T-helper 17 cell (primary cell): ENCODE data around the gene LTA4H. TPM values are rescaled to one million over a fixed set of nuclear protein-coding genes. Genes with fewer than 3 reads are reported as not detected.

Experiments
- ATAC-seq: fragments of 150-1000 bp; cut with Tn5 transposase; 2 replicates; pipeline ENCODE4 v1.10.0; 2021; ENCODE audit warnings: mild to moderate bottlenecking, moderate library complexity
- DNase-seq, 3 donors: peaks; one replicate each; pipeline versions ENCODE4 v3.0.0 to v3.0.0-alpha.2; 2020 to 2021
- H3K9me3 ChIP-seq: one replicate; pipeline ENCODE4 v1.7.0; 2013; ENCODE audit warnings: low read length, mild to moderate bottlenecking; ENCODE audit not compliant: control insufficient read depth, poor library complexity, severe bottlenecking
- H3K27ac Mint-ChIP-seq: one replicate; pipeline ENCODE4 v1.8.0; 2022; ENCODE audit warnings: mild to moderate bottlenecking, moderate library complexity, mixed read lengths
- H3K27me3 Mint-ChIP-seq: one replicate; pipeline ENCODE4 v1.8.0; 2022; ENCODE audit warnings: mixed read lengths
- H3K36me3 Mint-ChIP-seq: one replicate; pipeline ENCODE4 v1.8.0; 2022; ENCODE audit warnings: low read depth, mixed read lengths
- H3K4me1 Mint-ChIP-seq: one replicate; pipeline ENCODE4 v1.8.0; 2022; ENCODE audit warnings: mild to moderate bottlenecking, mixed read lengths
- H3K4me3 Mint-ChIP-seq: one replicate; pipeline ENCODE4 v1.8.0; 2022; ENCODE audit warnings: mild to moderate bottlenecking, moderate library complexity, mixed read lengths
- total RNA-seq, 4 donors: library from RNA in 2 of 4; stranded (reverse) in 2 of 4; gene quantifications; one replicate each; pipeline ENCODE4 v1.2.3 and lab custom pipeline; 2022 to 2026

Gene LTA4H
- total RNA-seq, 2 donors from 2014 or later: 44.5 to 60.5 TPM

GRCh38 chr12:96000858-96001257 is 34.5 kb downstream of the LTA4H start:
- no peak overlapping the region for H3K4me3 Mint-ChIP-seq
- ATAC-seq (no peak), DNase-seq (no peak)
- H3K27me3 Mint-ChIP-seq: no peaks in the 10 kb centered on the region
- H3K4me1 Mint-ChIP-seq: peaks cover 10% of the 10 kb centered on the region
- no peaks in the 10 kb centered on the region for H3K9me3 ChIP-seq
- peaks cover 17% of the 10 kb centered on the region for H3K36me3 Mint-ChIP-seq
- no peak overlapping the region for H3K27ac Mint-ChIP-seq

- DNase-seq (no peak), ATAC-seq (no peak)
- Mint-ChIP-seq H3K27me3 (no peaks in the 10 kb centered on the region), H3K27ac (peak overlapping the region; percentile 41), H3K36me3 (peaks cover 10% of the 10 kb centered on the region), H3K4me3 (no peak overlapping the region), H3K4me1 (peaks cover 10% of the 10 kb centered on the region)
- H3K9me3 ChIP-seq: no peaks in the 10 kb centered on the region
Measured at GRCh38 chr12:95999484-95999883, 35.9 kb downstream of the LTA4H start.

- ATAC-seq (peak; percentile 99), DNase-seq (peak in 1 of 3 donors; percentile 11)
- H3K9me3 ChIP-seq: no peaks in the 10 kb centered on the region
- no peak overlapping the region for H3K4me3 Mint-ChIP-seq
- no peaks in the 10 kb centered on the region for H3K27me3 Mint-ChIP-seq
- peak overlapping the region; percentile 90 for H3K27ac Mint-ChIP-seq
- peaks cover 10% of the 10 kb centered on the region for H3K4me1 Mint-ChIP-seq
- peaks cover 10% of the 10 kb centered on the region for H3K36me3 Mint-ChIP-seq
Measured at GRCh38 chr12:95998611-95999286, 36.6 kb downstream of the LTA4H start.

GRCh38 chr12:95997911-95998510 is 37.4 kb downstream of the LTA4H start:
- no peaks in the 10 kb centered on the region for H3K9me3 ChIP-seq
- Mint-ChIP-seq H3K4me1 (peaks cover 10% of the 10 kb centered on the region), H3K27me3 (peaks cover 4% of the 10 kb centered on the region), H3K27ac (peak overlapping the region; percentile 90), H3K4me3 (no peak overlapping the region), H3K36me3 (peaks cover 11% of the 10 kb centered on the region)
- no peak for ATAC-seq
- DNase-seq: no peak

GRCh38 chr12:95997276-95997675 is 38.1 kb downstream of the LTA4H start:
- Mint-ChIP-seq H3K27ac (no peak overlapping the region), H3K27me3 (peaks cover 6% of the 10 kb centered on the region), H3K4me3 (no peak overlapping the region), H3K36me3 (peaks cover 11% of the 10 kb centered on the region), H3K4me1 (peaks cover 13% of the 10 kb centered on the region)
- no peaks in the 10 kb centered on the region for H3K9me3 ChIP-seq
- no peak for DNase-seq
- ATAC-seq: no peak

GRCh38 chr12:95996034-95996658 is 39.2 kb downstream of the LTA4H start, which contains the start of gene HAL:
HAL (minus strand) TSS chr12:95996344; CDS start chr12:95995910, 434 bp downstream.
- no peak within 1 kb of the TSS for H3K4me3 Mint-ChIP-seq
- DNase-seq (no peak), ATAC-seq (no peak)
- H3K36me3 Mint-ChIP-seq: peaks cover 10% of the 10 kb centered on the region
- H3K27ac Mint-ChIP-seq: no peak within 1 kb of the TSS
- peaks cover 6% of the 10 kb centered on the region for H3K27me3 Mint-ChIP-seq
- no peaks in the 10 kb centered on the region for H3K9me3 ChIP-seq
- H3K4me1 Mint-ChIP-seq: peaks cover 13% of the 10 kb centered on the region

- no peaks in the 10 kb centered on the region for H3K9me3 ChIP-seq
- H3K27me3 Mint-ChIP-seq: peaks cover 6% of the 10 kb centered on the region
- no peak overlapping the region for H3K27ac Mint-ChIP-seq
- no peak for DNase-seq
- no peak overlapping the region for H3K4me3 Mint-ChIP-seq
- ATAC-seq: no peak
- peaks cover 6% of the 10 kb centered on the region for H3K36me3 Mint-ChIP-seq
- H3K4me1 Mint-ChIP-seq: peaks cover 13% of the 10 kb centered on the region
Measured at GRCh38 chr12:95995238-95996031, 40.0 kb downstream of the LTA4H start.

GRCh38 chr12:95994476-95994875 is 40.9 kb downstream of the LTA4H start:
- Mint-ChIP-seq H3K4me3 (no peak overlapping the region), H3K27ac (no peak overlapping the region), H3K27me3 (peaks cover 6% of the 10 kb centered on the region), H3K4me1 (peaks cover 13% of the 10 kb centered on the region), H3K36me3 (peaks cover 4% of the 10 kb centered on the region)
- no peak for ATAC-seq
- no peaks in the 10 kb centered on the region for H3K9me3 ChIP-seq
- no peak for DNase-seq

- Mint-ChIP-seq H3K36me3 (peaks cover 4% of the 10 kb centered on the region), H3K27ac (no peak overlapping the region), H3K4me3 (no peak overlapping the region), H3K4me1 (peaks cover 13% of the 10 kb centered on the region), H3K27me3 (peaks cover 6% of the 10 kb centered on the region)
- DNase-seq (no peak), ATAC-seq (no peak)
- H3K9me3 ChIP-seq: no peaks in the 10 kb centered on the region
Measured at GRCh38 chr12:95993907-95994306, 41.5 kb downstream of the LTA4H start.

GRCh38 chr12:95990136-95990535 is 45.3 kb downstream of the LTA4H start:
- no peak for ATAC-seq
- Mint-ChIP-seq H3K4me3 (no peak overlapping the region), H3K27ac (no peak overlapping the region), H3K36me3 (peaks cover 4% of the 10 kb centered on the region), H3K27me3 (peaks cover 6% of the 10 kb centered on the region), H3K4me1 (peaks cover 5% of the 10 kb centered on the region)
- H3K9me3 ChIP-seq: no peaks in the 10 kb centered on the region
- DNase-seq: no peak

GRCh38 chr12:95989504-95990123 is 45.8 kb downstream of the LTA4H start:
- no peaks in the 10 kb centered on the region for H3K9me3 ChIP-seq
- Mint-ChIP-seq H3K36me3 (peaks cover 4% of the 10 kb centered on the region), H3K27me3 (peaks cover 6% of the 10 kb centered on the region), H3K27ac (no peak overlapping the region), H3K4me1 (peaks cover 5% of the 10 kb centered on the region), H3K4me3 (no peak overlapping the region)
- DNase-seq (no peak), ATAC-seq (no peak)

GRCh38 chr12:95988506-95989275 is 46.7 kb downstream of the LTA4H start:
- H3K27ac Mint-ChIP-seq: no peak overlapping the region
- no peak for DNase-seq
- H3K4me3 Mint-ChIP-seq: no peak overlapping the region
- H3K9me3 ChIP-seq: no peaks in the 10 kb centered on the region
- peaks cover 4% of the 10 kb centered on the region for H3K36me3 Mint-ChIP-seq
- peaks cover 6% of the 10 kb centered on the region for H3K27me3 Mint-ChIP-seq
- peaks cover 5% of the 10 kb centered on the region for H3K4me1 Mint-ChIP-seq
- no peak for ATAC-seq
